Loucy (cell line): ENCODE results near the gene CEACAM21.

ENCODE experiments used
- EZH2phosphoT487 ChIP-seq: fragments of 200-600 bp; IDR thresholded peaks from 2 replicates; pipeline ENCODE4 v1.6.1; 2018; ENCODE audit warnings: antibody characterized with exemption, mild to moderate bottlenecking, moderate library complexity, borderline replicate concordance
- TF ChIP-seq, protein P1 (sequence below): fragments of 200-600 bp; sonication (generic); conservative IDR thresholded peaks from 2 replicates; pipeline ENCODE4 v1.5.1; 2014; ENCODE audit warnings: mild to moderate bottlenecking, antibody characterized with exemption, low read length

DNA sequence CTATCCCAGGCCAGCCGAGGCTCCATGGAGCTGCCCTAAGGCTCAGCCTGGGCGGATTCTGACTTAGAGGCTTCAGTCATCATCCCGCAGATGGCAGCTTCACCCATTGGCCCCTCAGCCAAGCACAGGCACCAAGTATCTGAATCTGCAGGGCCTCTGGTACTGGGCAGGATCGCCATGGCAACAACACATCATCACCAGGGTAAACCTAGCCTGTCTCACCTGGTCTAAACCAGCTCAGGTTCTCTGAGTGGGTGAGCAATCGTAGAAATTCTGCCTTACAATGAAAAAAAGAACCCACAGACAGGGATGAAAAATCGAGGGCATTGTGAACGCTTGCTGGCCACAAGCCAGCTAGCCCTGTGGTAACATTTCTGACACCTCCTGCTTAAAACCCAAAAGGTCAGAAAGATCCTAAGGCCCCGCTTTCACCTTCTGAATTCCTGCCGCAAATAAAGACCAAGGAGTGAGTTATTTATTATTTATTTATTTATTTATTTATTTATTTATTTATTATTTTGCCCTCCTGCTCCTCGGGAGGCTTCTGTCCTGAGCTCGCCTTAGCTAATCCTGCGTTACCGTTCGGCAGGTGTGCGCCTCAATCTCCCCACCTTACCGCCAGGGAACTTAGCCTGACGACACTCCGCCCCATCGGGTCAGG is 12.0 kb upstream of the CEACAM21 start:
- TF ChIP-seq, protein P1, sequence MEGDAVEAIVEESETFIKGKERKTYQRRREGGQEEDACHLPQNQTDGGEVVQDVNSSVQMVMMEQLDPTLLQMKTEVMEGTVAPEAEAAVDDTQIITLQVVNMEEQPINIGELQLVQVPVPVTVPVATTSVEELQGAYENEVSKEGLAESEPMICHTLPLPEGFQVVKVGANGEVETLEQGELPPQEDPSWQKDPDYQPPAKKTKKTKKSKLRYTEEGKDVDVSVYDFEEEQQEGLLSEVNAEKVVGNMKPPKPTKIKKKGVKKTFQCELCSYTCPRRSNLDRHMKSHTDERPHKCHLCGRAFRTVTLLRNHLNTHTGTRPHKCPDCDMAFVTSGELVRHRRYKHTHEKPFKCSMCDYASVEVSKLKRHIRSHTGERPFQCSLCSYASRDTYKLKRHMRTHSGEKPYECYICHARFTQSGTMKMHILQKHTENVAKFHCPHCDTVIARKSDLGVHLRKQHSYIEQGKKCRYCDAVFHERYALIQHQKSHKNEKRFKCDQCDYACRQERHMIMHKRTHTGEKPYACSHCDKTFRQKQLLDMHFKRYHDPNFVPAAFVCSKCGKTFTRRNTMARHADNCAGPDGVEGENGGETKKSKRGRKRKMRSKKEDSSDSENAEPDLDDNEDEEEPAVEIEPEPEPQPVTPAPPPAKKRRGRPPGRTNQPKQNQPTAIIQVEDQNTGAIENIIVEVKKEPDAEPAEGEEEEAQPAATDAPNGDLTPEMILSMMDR = no peak
- TF ChIP-seq EZH2phosphoT487 = no peak
